GM21529 (cell line): ENCODE data around the gene HDLBP.

Source experiments
- ATAC-seq: cut with Tn5 transposase; IDR thresholded peaks from one replicate; pipeline ENCODE4 v1.9.1; 2021; ENCODE audit not compliant: unreplicated experiment

The HDLBP gene

GRCh38 chr2:241257419-241258032 lies 57.9 kb downstream of the HDLBP start:
- no peak for ATAC-seq

DNA sequence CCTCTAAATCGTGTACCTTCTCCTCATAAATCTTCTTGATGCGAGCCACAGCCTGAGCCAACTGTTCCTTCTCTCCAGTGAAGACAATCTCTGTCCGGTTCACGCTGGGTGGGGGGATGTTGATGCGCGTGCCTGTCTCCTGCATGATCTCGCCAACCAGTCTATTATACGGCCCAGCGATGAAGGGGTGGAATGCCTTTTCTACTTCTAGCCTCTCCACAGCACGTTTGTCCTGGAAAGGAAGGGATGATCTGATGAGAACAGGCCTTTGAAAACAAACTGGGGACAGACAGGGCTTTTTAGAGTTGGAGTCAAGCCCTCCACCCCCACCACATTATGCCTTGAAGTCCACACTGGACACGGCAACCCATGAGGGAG lies 59.3 kb downstream of the HDLBP start:
- ATAC-seq = no peak

- no peak for ATAC-seq
These were observed 59.8 kb downstream of the HDLBP start for GRCh38 chr2:241255542-241256167.

- ATAC-seq = no peak
These were observed 60.5 kb downstream of the HDLBP start for GRCh38 chr2:241254904-241255351.

- ATAC-seq = no peak
These were observed 62.5 kb downstream of the HDLBP start for GRCh38 chr2:241252778-241253475.

DNA sequence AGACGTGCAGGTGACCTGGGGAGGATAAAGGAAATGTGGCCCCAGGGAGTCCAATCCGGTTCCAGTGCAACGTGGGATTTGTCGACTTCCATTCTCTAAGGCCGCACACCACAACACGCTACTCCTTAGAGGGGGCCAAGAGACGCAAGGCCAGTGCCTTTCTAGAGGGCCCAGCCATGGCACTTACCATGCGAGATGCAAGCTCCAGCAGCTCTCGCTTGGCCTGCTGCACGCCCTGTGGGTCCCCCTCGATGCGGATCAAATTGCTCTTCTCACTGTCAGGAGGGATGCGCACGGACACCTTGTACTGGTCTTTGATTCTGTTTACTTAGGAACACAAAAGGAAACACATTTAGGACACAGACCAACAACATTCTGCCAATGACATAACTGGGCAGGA lies 65.8 kb downstream of the HDLBP start:
- ATAC-seq = no peak

GRCh38 chr2:241248897-241249296 lies 66.6 kb downstream of the HDLBP start:
- ATAC-seq = no peak

- ATAC-seq = no peak
These were observed 67.2 kb downstream of the HDLBP start for GRCh38 chr2:241248289-241248688.

GRCh38 chr2:241244368-241244767 lies 71.1 kb downstream of the HDLBP start:
- ATAC-seq = no peak

- no peak for ATAC-seq
These were observed 73.2 kb downstream of the HDLBP start for GRCh38 chr2:241242306-241242705.

DNA sequence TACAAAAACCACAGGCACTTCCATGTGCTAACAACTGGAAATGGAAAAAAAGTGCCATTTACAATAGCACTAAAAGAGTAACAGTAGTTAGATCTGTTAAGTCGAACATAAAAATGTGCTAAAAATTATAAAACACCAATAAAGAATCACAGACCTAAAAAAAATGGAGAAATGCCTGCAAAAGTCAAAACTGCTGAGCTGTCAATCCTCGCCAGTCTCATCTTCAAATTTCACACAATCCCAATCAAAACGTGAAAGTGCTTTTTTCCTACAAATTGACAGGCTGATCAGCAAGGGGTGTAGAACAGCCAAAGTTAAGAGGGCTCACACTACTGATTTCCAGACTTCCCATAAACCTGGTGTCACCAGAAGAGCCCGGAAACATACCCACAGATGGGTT lies 73.8 kb downstream of the HDLBP start:
- no peak for ATAC-seq

DNA sequence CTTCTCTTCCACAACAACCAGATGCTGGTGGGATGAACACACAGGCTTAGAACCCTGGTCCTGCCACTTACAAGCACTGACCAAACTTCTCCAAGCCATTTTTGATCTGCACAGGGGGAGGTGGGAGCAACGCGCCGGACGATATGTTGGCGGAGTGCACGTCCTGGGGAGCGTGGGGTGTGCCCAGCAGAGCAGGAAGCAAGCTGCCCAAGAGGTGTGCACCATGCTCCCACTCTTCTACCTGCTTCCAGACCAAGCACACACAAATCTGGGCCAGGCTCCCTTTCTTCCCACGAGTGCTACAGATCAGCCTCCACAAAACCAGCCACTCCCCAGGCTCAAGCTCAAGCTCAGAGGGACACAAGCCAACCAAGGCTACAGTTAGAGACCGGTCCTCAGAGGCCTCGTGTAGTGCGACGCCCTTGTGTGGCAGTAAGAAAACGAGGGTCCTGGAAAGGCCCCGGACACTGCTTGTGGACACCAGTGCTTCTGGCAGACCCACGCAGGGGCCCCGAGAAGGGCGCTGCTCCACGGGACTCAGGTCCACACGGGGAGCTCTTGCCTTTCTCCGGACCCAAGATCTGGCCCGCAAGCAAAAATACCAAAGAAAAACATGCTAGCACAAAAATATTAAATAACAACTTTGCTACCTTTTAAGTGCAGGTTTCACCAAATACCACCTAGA lies 75.0 kb downstream of the HDLBP start:
- no peak for ATAC-seq

DNA sequence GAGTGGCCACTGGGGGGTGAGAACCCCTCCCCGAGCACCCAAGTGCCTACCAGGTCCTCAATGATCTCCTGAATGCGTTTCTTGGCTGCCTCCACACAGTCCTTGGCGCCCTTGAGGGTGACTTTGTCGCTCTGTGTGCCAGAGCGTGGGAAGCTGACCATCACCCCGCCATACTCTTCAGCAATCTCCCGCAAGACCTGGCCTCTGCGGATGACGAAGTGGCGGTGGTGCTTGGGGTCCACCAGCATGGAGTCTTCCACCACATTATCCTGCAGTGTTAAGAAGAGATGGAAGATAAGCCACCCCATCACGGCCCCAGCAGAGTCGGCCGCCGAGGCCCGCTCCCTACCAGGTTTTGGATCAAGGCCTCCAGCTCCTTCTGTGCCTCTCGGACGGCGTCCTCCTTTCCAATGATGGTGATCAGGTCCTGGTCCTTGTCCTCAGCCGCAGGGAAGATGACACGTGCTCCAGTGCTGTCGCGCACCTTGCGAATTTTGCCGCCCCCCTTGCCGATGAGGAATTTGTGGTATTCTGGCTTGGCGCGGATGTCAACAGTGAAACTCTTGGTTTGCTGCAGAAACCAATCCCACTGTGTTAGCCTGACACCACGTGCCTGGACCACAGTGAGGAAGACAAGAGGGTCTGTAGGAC lies 75.8 kb downstream of the HDLBP start:
- no peak for ATAC-seq

DNA sequence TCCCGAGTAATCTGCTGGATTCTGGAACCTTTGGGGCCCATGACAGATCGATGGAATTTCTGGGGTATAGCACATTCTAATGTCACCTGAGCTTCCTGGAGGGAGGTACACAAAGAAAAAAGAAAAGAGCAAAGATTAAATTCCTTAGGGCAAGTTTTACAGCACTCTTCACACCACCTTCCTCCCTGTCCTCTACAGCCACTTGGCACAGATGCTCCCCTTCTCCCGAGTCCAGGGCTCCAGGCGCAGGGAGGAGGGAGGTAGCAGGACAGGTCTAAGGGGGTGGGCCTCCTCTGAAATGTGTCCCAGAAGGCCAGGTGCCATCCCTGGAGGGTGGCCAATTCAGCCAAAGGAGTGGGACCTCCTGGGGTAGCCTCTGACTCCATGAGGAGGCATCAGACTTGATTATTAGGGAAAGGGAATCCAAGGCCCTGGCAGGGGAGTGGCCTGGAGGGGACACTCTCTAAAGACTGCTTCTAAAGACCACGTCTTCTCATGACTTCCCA lies 76.7 kb downstream of the HDLBP start:
- ATAC-seq = no peak

DNA sequence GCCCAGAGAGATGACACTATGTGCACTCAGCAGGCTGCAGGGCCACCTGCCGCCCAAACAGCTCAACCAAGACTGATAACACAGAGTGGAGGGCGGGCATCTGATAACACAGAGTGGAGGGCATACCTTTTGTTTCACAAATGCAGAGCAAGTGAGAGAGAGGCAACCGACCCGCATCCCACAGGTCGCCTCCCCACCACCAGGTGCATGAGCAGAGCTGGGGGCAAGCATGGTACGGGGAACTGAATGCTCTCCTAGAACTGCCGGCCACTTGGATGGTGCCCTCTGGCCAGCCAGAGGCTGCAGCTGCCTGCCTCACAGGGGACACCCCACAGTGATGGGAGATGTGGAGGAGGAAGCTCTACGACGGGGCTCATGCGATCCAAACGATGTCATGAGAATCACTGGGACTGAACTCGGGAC lies 77.5 kb downstream of the HDLBP start:
- no peak for ATAC-seq

- ATAC-seq = no peak
These were observed 78.4 kb downstream of the HDLBP start for GRCh38 chr2:241237047-241237446.

GRCh38 chr2:241235859-241236593 lies 79.4 kb downstream of the HDLBP start:
- no peak for ATAC-seq

GRCh38 chr2:241234962-241235740 lies 80.3 kb downstream of the HDLBP start:
- no peak for ATAC-seq

DNA sequence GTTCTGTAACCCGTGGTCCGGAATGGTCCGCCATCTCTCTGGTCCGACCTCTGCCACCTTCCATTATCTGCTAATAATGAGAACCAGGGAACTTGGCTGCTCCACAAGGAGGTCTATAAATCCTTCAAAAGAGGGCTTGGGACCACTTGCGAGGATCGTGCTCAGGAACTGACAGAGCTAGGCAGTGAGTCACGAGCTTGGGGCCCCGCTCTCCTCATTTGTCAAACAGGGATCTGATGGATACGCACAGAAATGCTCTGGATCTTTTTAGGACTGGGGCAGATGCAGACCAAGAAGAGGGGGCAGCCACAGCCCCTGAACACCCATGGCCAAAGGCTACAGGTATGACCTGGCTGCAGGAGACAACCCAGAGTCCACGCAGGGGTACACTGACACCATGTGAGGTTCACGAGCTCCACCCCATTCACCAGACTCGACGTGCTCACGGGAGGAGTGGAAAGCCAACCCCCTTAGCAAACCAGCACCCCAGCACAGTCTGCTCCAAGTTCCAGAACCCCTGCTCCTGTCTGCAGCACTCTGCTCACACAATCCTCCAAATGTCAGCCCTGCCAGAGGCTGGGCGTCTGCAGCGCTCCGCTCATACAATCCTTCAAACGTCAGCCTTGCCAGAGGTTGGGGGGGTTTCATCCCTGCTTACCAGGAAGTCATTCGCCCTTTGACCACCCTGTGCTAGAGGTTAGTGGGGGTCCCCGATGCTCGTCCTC lies 81.2 kb downstream of the HDLBP start:
- no peak for ATAC-seq
